CD4-positive, alpha-beta T cell treated with Interleukin-1 beta for 1 hour (primary cell): Measurements from ENCODE around the gene TCF7.

Experiments used
- DNase-seq, 2 donors: peaks; one replicate each; pipeline ENCODE4 v3.0.0-alpha.2; 2020 to 2022

TCF7 gene

DNA sequence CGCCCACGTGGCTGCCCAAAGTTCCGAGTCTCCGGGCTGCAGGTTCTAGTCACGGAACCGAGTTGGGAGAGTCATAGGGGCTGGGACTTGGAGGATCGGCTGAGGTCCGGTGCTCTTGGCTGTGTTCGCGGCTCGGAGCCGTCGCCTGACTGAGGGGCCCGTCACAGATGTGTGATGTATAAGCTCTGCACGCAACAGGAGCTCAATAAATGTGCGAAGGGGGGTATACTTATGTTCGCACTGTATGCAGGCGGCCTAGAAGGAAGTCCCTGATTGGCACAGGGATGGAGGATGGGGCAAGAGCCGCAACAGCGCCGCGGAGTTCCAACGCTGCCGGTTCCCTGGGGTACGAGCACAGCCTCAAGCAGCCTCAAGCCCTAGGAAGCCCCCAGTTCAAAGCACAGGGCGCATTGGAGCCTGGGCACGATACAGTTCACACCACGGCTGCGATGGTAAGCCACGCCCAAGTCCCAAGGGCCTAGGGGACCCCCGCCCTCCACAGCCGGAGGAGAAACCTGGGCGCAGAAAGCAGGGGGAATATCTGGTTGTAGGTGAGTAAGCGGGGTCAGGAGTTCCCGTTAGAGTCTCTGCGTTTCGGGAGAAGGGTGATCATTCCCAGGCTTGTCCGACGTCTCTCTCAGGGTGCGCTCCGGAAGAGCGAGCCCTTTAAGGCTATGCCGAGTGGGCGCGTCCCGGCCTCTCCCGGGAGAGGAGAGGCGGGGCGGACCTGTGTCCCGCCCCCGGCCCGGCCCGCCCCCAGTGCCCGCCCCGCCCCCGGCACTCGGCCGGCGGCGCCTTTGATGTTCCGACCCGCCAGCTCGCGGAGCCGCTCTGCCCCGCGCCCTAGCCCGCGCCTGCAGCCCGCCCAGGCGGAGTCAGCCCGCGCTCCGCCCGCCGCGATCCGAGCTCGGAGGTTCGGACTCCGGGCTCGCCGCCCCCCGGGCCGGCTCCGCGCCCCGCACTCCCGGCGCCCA is at the start of gene TCF7:
TCF7 (plus strand) TSS at position 780 of the 974 bp plus-strand sequence. CDS start 226 bp downstream, outside the sequence.
- peak; percentile 83 to 85 for DNase-seq

GRCh38 chr5:134069553-134069952 is 44.9 kb upstream of the TCF7 start:
- DNase-seq, result no peak

DNA sequence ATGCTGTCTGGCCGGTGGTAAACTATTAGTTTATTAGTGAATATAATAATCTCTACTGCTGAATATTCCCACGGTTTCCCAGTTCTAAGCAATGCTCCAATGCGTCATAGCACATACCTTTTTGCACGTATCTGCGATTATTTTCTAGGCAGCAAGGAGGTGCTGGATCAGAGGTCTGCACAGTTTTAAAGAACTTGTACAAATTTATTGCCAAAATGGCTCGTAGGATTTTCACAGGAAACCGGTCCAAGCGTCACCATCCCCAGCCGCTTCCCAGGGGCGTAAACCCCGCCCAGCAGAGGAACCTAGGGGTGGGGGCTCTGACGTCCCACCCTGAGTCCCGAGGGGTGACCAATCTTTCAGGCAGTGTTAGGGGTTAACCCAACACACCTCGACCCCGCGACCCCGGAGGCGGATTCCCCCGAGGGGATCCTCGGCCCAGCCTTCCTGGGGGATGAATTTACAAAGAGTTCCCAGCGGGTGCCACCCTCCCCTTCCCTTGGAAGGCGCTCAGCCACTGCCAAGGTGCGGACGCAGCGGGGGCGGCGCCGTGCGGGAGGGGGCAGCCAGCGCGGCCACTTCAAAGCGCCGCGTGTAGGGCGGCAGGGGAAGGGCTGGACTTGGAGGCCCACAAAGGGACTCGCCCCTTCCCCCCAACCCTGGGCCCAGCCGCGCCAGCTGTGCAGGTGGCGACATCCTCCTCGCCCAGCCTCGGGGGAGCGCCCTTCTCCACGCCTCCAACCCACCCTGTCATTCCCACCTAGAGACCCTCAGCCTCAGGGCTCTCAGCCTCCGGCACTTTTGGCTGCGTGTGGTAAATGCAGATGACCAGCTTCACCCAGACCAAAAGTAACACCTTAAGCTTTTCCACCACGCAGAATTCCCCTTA is 43.5 kb upstream of the TCF7 start:
- peak; percentile 13 to 33 for DNase-seq

DNA sequence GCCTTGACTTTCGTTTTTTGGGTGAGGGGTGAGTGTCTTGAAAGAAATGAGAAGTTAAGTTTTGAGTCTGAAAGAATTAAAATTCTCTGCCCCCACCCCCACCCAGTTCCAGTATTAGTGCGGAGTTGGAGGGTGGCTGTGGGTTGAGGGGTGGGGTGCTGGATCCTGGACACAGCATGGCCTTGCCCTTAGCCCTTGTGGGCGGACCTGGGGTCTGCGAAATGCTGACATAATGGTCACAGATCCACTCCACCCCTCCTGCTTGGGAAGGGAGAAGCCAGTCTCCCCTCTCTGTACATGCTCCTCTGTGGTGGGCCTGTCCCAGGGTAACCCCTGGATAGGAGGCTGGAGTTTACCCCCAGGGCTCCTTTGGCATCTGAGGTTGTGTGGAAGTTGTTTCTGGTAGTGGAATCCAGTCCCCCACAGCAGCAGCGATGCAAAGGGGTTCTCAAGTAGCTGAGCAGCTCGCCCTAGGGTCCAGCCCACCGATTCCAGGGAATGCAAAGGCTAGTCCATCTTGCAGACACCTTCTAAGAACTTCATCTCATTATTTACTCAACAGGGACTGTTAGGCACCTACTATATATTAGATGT is 42.8 kb upstream of the TCF7 start:
- no peak for DNase-seq

DNA sequence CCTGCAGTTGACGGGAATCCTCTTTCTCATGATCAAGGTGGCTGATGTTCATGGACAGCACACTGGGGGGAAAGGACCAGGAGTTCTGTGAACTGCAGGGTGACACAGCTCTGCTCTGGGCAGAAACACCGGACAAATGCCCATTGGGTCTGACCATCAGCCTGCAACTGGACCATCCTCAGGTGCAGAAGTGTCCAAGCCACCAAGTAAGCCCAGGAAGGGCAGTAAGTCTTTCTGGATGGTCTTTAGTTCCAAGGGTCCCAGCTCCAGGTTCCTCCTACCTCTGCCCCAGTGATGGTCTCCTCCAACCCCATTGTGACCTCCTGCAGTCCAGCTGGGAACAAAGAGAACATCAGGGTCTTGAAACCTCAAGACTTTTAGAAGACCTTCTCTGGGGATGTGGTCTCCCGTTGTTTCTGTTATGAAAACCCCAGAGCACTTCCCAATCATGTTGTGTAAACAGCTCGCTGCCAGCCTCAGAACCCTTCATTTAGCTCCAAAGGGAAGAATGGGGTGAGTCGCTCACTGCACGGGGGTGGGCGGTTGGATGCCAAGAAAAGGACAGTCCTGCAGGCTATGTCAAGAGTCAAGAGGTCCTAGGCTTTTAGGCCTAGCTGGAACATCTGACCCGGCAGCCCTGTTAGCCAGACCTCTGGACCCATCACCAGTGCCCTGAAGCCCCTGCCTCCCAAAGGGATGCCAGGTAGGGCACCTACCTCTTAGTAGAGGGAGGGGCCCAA is 41.8 kb upstream of the TCF7 start:
- no peak for DNase-seq

DNA sequence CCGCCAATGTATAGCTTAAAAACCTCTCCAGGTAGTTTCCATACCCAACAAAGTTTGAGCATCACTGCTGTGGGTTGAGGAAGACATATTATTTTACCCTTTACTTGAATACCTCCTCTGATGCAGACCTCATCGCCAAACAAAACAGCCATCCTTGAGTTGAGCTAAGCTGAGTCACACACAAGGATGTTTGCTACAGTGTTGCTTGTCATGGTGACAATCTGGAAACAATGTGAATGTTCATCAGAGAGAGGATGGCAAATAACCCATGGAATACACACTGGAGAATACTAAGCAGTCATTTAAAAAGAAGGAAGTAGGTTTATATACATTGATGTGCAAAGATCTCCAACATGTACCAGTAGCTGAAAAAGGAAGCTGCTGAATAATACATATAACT is 41.1 kb upstream of the TCF7 start:
- DNase-seq, result no peak

DNA sequence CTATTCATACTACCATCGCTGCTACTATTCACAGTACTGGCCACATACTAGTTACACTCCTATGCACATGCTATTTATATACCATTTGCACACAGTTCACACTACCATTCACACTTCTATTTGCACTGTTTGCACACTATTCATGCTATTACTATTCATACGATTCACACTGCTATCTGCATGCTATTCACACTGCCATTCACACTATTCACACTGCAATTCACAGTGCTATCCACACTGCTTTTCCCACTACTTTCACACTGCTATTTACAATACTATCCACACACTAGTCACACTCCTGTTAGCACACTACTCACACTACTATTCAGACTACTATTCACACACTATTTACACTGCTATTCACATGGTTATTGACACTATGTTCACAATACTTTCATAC is 39.4 kb upstream of the TCF7 start:
- no peak for DNase-seq

- DNase-seq, result no peak
Observed at GRCh38 chr5:134077926-134078580, 36.4 kb upstream of the TCF7 start.

DNA sequence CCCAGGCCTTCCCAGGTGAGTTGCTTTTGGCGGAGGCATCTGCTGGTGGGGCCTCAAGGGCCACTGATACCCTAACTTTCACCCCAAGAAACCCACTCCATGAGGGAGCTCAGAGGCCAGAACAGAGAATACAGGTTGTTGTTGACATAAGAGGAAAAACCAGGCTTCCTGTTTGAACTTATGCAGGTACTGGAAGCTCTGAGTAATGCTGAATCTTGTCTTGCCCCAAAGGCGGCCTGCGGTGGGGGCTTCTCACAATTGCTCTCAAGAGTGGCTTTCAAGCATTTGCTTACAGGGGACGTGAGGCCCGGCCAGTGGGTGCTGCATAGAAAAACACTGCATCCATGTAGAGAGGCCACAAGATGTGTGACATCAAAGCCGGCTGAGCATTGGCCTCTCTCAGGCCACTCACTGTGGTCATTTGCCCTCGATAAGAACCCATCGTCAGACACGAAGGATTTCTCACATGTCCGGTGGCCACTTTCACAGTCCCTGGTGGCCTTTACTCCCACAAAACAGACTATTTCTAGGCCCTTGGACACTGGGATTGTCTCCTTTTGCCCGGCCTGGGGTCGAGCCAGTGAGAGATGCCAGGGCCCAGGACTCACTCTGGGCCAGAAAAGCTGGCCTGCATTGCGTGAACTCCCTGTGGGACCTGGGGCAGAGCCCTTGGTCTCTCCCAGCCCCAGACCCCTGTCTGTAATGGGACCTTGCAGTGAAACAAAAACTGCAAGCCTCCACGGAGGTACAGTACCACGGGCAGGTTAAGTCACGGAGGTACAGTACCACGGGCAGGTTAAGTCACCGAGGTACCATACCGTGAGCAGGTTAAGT is 34.5 kb upstream of the TCF7 start:
- DNase-seq, result peak; percentile 43 to 46

DNA sequence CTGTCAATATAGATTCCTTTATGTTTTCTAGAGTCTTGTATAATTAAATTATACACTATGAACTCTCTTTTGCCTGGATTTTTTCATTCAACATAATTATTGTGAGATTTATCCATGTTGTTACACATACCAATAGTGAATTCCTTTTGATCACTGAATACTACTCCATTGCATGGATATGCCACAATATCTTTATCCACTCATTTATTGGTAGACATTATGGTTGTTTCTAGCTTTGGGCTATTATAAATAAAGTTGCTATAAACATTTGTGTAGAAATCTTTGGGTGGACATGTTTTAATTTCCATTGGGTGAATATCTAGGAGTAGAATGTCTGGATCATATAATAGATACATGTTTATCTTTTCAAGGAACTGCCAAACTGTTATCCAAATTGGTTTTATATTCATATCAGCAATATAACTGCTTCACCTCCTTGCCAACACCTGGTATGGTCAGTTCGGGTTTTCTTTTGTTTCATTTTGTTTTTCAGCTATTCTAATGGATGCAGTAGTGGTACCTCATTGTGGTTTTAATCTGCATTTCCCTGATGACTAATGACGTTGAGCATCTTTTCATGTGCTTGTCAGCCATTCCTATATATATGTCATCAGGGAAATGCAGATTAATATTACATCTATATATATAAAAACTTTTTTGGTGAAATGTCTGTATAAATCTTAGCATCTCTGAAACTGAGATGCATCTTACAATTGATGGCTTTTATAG is 32.1 kb upstream of the TCF7 start:
- DNase-seq, result no peak

GRCh38 chr5:134083517-134083916 is 31.0 kb upstream of the TCF7 start:
- DNase-seq, result no peak

GRCh38 chr5:134084022-134084565 is 30.4 kb upstream of the TCF7 start:
- DNase-seq, result no peak

DNA sequence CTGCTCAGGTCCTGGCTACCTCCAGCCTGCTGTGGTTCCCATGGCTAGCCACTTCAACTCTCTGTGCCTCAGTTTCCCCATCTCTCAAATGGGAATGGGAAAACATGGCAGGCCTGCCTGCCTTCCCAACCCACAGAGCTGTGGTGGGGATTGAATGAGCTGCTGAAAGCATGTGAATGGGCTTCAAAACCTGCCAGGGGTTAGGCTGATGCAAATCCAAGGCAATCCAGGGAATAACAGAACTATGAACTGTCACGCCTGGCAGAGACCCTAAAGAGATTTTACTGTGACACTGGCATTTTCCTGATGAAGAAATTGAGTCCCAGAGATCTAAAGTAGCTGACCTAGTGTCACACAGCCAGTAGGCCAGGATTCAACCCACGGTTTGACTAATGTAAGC is 29.9 kb upstream of the TCF7 start:
- no peak for DNase-seq

GRCh38 chr5:134085411-134085810 is 29.1 kb upstream of the TCF7 start:
- no peak for DNase-seq

GRCh38 chr5:134086225-134086942 is 28.1 kb upstream of the TCF7 start:
- no peak for DNase-seq

- DNase-seq, result peak; percentile 68 to 78
Observed at GRCh38 chr5:134086943-134087305, 27.6 kb upstream of the TCF7 start.

GRCh38 chr5:134088291-134088690 is 26.2 kb upstream of the TCF7 start:
- DNase-seq, result no peak

DNA sequence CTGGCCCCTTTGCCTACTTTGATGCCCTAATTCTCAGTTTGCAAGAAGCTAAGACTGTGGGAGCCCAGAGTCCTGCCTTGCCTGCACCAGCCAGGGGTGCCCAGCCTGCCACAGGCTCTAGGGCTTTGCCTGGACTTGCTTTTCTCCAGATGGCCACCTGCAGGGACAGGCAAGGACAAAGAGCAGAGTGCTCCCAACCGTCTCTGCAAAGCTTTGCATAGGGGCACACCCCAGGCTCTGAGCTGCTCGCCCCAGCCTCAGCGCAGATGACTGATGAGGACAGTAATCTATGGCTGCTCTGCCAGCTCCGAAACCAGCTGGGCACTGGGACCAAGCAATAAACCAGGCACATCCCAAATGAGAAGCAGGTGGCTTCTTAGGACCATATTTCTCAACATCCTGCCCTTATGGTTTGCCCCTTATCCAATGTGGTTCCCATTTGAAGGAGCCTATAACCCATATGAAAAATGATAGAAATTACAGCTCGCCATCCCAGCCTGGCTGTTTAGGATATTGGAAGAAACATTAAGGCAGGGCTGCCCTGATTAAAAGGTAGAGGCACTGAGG is 25.4 kb upstream of the TCF7 start:
- DNase-seq, result no peak

DNA sequence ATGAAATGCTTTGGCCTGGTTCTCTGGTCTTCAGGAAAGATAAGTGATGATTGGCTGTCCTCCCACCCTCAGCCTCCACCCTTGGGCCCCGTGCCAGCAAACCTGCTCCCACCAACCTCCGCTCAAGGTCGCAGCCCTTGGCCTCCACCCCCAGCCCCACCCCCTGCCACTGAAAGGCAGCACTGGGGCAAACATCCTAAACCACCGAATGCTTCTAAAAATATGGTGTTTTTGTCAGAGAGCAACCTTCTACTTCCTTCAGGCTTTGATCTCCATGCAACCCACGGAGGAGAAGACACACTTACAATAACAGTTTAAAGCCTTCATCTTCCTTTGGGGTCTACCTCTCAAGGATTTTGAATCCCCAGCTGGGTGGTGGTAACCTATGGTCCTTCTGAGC is 24.0 kb upstream of the TCF7 start:
- peak; percentile 59 to 62 for DNase-seq
